HG03039 (cell line): ENCODE measurements around the gene KRT3.
"Not testable (repeated sequence)": the region's sequence is repeated elsewhere in the genome, so short reads cannot be mapped to it uniquely, and the experiment has no call there.

Experiments used
- ATAC-seq: cut with Tn5 transposase; IDR thresholded peaks from one replicate; pipeline ENCODE4 v1.9.1; 2021; ENCODE audit warnings: mild to moderate bottlenecking, moderate library complexity; ENCODE audit not compliant: unreplicated experiment

KRT3 gene

DNA sequence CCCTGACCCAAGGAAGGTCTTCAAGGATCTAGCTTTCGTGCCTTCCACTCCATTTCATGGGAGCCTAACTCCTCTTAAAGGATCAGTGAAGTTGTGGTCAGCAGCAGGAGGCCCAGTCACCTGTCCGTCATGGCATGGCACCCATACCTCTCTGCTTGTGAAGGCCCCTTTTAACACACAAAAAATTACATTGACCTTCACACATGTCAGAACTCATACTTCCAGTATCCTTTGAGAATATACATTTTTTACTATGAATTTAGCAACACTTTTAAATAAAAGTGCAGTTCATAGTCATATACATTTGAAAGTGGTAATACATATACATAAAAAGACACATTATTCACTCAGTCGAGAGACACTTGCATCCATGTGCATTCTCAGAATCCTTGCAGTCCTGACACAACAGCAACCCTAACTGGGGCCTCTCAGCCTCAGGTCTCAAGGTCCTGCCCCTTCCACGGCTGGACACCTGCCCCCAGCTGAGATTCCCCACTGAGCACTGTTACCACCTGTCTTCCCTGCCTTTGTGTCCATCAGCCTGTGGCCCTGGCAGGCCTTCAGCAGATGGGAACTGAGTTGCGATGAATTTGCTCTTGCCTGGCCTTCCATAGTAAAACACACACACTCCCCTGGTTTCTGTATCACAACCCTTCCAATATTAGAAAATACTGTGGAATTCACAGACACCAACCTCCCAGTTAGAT lies 3.7 kb upstream of the KRT3 start:
- no peak for ATAC-seq

DNA sequence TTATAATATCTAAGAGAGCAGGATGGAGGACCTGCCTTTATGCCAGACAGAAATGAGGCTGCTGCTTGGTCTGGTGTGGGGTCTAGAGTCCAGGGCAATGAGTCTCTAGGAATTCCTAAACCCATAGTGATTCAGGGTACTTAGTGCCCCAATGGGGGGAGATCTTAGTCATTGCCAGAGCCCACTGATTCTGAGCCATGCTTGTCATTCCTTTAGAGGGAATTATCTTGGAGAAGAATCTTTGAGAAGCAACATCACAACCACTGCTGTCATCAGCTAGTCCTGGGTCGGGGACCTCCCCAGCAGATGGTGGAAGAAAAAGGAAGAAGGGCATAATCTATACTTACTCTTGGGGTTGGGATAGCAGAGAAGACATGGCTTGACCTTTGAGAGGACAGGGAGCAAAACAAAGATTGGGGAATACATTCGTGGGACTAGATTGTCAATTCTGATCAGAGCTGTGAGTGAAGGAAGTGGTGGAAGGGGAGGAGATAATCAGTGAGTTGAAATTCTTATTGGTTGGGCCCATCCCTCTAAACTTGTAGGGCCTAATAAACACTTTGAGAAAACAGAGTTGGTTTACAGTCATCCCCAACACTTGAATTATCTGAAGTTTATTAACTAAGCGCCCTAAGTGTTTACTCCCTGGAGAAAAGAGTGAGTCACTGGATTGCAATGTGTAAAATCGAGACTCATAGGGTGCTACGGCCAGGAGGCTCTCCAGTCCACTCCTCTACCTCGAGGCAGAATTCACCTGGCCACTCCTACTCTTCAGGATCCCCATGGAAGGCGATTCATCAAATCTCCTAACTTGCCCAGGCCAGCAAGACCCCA lies 3.0 kb upstream of the KRT3 start:
- no peak for ATAC-seq

GRCh38 chr12:52798003-52798670 lies 2.2 kb upstream of the KRT3 start:
- no peak for ATAC-seq

DNA sequence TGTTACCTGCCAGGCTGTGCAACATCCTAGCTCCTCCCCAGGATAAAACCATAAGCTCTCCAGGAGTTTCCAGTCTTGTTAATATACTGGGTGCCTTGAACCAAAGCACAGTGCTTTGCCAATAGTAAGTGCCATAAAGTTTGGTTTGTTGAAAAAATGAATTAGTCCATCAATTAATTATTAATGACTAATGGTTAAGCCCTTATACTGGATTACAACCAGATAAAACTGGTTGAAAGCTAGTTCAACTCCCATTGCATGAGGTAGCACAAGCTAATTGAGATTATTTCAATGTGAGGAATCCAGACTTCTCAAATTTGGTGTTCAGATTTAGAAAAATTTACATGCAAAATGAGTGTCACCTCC lies 1.6 kb upstream of the KRT3 start:
- no peak for ATAC-seq

DNA sequence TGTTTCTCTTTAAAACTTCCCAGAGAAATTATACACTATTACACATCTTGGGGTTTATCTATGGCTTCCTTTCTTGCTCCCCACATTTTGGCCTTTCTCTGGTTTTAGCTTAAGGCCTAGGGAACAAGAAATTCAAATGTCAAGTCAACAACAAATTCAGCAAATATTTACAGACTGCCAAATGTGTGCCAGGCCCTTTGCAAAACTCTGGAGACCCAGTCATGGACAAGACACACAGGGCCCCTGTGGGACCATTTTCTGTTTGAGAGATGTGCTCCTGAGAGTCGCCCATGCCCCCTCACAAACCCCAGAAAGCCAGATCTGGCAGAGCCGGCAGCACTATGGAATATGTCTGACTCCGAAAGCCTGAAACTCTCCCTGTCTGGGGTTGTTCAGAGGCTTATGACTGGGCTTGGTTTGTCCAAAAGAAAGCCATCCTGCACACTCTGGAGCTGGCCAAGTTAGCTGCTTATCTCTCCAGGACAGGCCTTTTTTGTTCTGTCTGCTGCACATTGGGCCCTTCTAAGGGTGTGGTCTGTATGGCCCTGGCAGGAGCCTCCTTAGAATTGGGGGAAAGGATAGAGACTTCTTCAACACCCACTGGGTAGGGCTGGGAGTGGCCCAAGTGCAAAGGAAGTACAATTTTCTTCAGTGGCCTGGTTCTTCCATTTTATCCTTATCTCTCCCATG lies 1.1 kb upstream of the KRT3 start:
- ATAC-seq = no peak

DNA sequence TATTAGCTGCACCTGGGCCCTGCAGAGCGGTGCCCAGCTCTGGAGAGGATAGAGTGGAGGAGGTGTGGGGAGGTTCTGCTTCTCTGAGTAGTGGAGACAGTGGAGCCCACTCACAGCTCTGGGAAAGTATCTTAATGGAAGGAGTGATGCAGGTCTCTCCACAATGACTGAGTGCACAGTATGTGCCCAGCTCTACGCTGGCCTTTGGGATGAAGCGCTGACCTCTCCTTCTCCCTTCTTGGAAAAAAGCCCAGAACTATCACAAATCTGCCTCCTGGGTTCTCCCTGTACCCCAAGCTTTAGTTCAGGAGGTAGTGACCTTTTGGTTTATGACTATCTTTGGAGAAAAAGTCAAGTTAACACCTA lies 495 bp upstream of the KRT3 start:
- ATAC-seq = no peak

- ATAC-seq = not testable (repeated sequence)
Measured at GRCh38 chr12:52795332-52795674, 614 bp downstream of the KRT3 start.

GRCh38 chr12:52794479-52795331 lies 1.2 kb downstream of the KRT3 start:
- ATAC-seq = no peak

GRCh38 chr12:52792185-52793029 lies 3.5 kb downstream of the KRT3 start:
- ATAC-seq = no peak

DNA sequence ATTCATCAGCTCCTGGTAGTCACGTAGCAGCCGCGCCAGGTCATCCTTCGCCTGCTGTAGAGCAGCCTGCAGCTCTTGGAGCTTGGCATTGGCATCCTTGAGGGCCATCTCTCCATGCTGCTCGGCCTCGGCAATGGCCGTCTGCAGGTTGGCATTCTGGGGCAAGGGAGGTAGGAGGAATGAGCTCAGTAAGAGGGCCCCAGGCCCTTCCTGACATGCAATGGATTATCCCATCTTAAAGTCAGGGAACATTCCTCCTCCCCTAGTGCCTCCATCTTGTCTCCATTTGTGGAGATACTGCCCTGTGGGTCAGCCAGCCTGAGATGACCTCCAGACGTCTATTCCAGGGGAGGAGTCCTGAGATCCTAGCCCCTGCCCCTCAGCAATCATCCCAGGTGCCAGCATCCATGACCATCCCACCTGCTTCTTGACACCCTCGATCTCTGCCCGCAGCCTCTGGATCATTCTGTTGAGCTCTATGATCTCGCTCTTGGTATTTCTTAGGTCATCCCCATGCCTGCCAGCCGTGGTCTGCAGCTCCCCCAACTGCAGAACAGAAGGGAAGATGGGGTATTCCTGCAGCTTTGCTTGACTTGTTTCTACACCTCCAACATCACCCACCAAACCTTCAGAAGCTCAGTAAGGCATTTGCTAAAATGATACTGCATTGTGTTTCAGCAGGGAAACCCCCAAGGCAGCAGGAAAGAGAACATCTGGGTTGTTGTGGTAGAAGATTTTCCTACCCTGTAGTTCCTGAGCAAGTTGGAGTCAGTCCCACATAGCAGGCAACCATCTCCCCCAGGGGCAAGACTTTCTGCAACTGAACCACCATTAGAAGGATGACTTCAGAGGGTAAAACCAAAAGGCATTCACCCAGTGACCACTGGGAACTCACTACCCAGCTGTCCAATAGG lies 4.4 kb downstream of the KRT3 start:
- ATAC-seq = no peak

- ATAC-seq = no peak
Measured at GRCh38 chr12:52790427-52791270, 5.3 kb downstream of the KRT3 start.

- ATAC-seq = no peak
Measured at GRCh38 chr12:52789637-52790426, 6.1 kb downstream of the KRT3 start.

DNA sequence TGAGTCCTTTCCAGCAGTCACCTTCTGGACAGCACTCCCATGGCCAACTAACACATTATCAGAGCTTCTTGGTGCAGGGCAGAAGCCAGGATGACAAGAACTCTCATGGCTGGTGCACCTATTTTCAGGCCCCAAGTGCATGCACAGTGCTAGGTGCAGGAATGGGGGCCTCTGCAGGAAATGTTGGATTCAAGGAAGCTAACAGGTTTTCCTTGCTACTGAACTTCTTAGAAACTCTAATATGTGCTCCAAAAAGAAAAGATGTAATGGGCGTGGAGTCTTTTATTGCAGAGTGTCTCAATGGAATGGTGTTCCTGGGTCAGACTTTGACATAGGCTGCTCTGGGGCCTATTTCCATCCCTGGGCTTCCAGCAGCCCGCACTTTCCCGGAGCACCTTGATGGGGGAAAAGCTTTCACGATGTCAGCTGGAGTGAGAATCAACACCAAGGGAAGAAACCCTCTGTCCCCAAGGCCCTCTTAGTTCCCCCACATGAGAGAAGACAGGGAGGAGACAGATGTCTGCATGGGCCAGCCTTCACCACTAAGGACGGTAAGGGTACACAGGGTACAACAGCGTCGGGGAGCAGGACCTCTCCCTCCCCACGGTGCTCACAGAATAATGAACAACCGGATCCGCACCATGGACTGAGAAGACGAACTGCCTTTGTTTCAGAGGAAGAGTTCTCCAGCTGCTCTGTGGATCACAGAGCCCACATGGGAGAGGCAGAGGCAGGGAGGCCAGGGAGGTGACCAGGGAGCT lies 6.9 kb downstream of the KRT3 start:
- no peak for ATAC-seq

DNA sequence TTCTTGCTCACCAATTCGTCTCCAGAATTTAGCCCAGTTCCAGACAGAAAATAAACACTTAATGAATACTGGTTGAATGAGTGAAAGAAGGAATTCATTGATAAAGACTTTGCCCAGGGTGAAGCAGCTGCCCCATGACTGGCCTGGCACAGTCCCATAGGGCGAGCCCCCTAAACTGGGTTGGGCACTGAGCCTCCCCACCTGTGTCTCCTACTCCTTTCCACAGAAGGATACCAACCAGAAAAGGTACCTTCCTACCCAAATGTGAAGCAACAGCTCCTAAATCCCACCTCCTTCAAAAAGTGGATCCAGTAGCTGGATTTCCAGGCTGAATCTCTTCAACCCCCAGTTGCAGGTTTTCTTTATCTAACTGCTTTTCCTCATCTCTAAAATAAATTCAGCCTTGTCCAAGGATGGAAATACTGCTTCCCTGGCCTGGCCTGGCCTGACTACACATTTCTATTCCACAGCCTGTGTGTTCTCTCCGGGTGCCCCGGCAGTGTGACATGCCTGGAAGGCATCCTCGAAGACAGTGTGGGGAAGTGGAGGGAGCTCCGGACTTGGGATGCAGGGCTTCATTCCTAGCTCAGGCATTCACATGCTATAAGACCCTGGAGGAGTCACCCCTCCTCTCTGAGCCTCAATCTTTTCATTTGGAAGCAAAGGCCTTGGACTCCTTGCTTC lies 7.6 kb downstream of the KRT3 start:
- ATAC-seq = no peak

GRCh38 chr12:52787324-52788191 lies 8.4 kb downstream of the KRT3 start:
- ATAC-seq = no peak
